Activated naive CD4-positive, alpha-beta T cell treated with anti-CD3 and anti-CD28 coated beads, Interleukin-2, amount 50 U/mL, for 24 hours (primary cell): Measurements from ENCODE around the gene BZW2.
A peak's percentile ranks its signal among the peaks of the same experiment; 100 is the strongest.

ENCODE experiments used
- H3K27ac Mint-ChIP-seq: one replicate; pipeline ENCODE4 v1.8.0; 2021; ENCODE audit warnings: mild to moderate bottlenecking, mixed read lengths
- H3K27me3 Mint-ChIP-seq: one replicate; pipeline ENCODE4 v1.8.0; 2021; ENCODE audit warnings: mixed read lengths
- H3K36me3 Mint-ChIP-seq: one replicate; pipeline ENCODE4 v1.8.0; 2021; ENCODE audit warnings: mixed read lengths
- H3K4me1 Mint-ChIP-seq: one replicate; pipeline ENCODE4 v1.8.0; 2021; ENCODE audit warnings: mixed read lengths
- H3K4me3 Mint-ChIP-seq: one replicate; pipeline ENCODE4 v1.8.0; 2021; ENCODE audit warnings: mild to moderate bottlenecking, mixed read lengths
- H3K9me3 Mint-ChIP-seq: one replicate; pipeline ENCODE4 v1.8.0; 2021; ENCODE audit warnings: mixed read lengths

Gene BZW2

GRCh38 chr7:16712916-16713315 lies 66.9 kb downstream of the BZW2 start:
- Mint-ChIP-seq H3K27ac (no peak overlapping the region), H3K36me3 (peaks cover 19% of the 10 kb centered on the region), H3K4me1 (peaks cover 14% of the 10 kb centered on the region), H3K27me3 (no peaks in the 10 kb centered on the region), H3K9me3 (no peaks in the 10 kb centered on the region), H3K4me3 (no peak overlapping the region)

GRCh38 chr7:16715928-16716327 lies 69.9 kb downstream of the BZW2 start:
- peaks cover 18% of the 10 kb centered on the region for H3K36me3 Mint-ChIP-seq
- H3K9me3 Mint-ChIP-seq: no peaks in the 10 kb centered on the region
- no peak overlapping the region for H3K27ac Mint-ChIP-seq
- no peaks in the 10 kb centered on the region for H3K27me3 Mint-ChIP-seq
- peaks cover 17% of the 10 kb centered on the region for H3K4me1 Mint-ChIP-seq
- no peak overlapping the region for H3K4me3 Mint-ChIP-seq

DNA sequence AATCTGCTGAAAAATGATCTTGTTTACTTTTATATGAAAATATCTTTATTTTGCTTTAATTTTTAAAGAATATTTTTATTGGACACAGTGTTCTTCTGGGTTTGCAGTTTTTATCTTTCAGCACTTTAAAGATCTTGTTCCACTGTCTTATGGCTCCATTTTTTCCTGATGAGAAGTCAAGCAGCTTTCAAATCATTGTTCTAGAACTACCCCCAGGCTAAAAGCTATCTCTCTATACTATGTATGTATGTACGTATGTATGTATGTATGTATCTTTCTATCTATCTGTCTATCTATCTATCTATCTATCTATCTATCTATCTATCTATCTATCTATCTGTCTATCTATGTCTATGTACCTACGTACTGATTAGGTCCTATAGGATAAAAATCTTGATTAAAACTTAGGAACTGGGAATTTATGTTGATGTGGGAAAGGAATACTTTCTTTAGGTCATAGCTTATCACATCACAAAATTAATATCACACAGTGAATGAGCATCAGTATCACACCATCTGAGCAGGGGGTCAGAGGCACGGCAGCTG lies 72.2 kb downstream of the BZW2 start:
- no peaks in the 10 kb centered on the region for H3K27me3 Mint-ChIP-seq
- H3K27ac Mint-ChIP-seq: no peak overlapping the region
- H3K4me3 Mint-ChIP-seq: no peak overlapping the region
- peaks cover 13% of the 10 kb centered on the region for H3K36me3 Mint-ChIP-seq
- H3K4me1 Mint-ChIP-seq: peaks cover 11% of the 10 kb centered on the region
- H3K9me3 Mint-ChIP-seq: no peaks in the 10 kb centered on the region

DNA sequence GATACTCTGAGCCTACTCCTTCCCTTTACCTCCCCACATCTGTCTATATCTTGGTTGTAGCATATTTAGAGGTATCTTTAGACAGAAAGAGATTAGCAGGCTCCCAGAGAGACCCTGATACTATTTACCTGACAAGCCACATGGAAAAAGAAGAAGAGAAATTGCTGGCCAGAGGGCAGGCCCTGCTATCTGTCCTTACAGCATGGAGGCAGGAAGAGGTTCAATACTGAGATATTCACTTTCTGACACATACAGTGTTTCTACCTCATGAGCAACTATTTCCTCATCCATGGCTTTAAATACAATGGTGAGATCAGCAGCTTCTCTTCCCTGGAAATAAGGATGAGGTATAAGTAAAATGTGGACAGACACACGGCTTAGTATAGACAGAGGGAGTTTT lies 73.7 kb downstream of the BZW2 start:
- Mint-ChIP-seq H3K4me1 (peaks cover 11% of the 10 kb centered on the region), H3K9me3 (no peaks in the 10 kb centered on the region), H3K27me3 (no peaks in the 10 kb centered on the region), H3K27ac (no peak overlapping the region), H3K4me3 (no peak overlapping the region), H3K36me3 (peaks cover 16% of the 10 kb centered on the region)

GRCh38 chr7:16721541-16721940 lies 75.6 kb downstream of the BZW2 start:
- Mint-ChIP-seq H3K36me3 (peaks cover 10% of the 10 kb centered on the region), H3K9me3 (no peaks in the 10 kb centered on the region), H3K4me3 (peak overlapping the region; percentile 57), H3K4me1 (peaks cover 11% of the 10 kb centered on the region), H3K27me3 (no peaks in the 10 kb centered on the region), H3K27ac (peak overlapping the region; percentile 93)

GRCh38 chr7:16724344-16724743 lies 78.4 kb downstream of the BZW2 start:
- no peak overlapping the region for H3K27ac Mint-ChIP-seq
- H3K9me3 Mint-ChIP-seq: no peaks in the 10 kb centered on the region
- H3K27me3 Mint-ChIP-seq: no peaks in the 10 kb centered on the region
- peaks cover 4% of the 10 kb centered on the region for H3K36me3 Mint-ChIP-seq
- no peak overlapping the region for H3K4me3 Mint-ChIP-seq
- peaks cover 11% of the 10 kb centered on the region for H3K4me1 Mint-ChIP-seq

DNA sequence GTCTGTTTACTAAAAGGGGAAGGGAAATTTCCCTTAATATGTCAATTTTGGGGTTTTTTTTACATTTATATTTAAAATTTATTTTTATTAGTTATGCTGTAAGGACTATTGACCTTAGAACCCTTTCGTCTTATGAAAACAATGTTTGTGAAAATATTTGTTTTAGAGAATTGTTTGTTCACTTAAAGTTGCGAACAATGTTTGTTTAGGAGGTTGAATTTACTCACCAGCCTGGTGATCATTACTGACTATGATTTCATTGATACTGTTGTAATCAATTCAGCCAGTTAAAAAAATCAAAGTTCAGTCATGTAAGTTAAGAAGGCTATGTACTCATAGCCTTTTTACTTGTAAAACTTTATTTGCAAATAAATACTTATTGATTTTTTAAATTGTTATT lies 80.2 kb downstream of the BZW2 start:
- Mint-ChIP-seq H3K4me1 (peaks cover 9% of the 10 kb centered on the region), H3K36me3 (peaks cover 3% of the 10 kb centered on the region), H3K4me3 (no peak overlapping the region), H3K27ac (no peak overlapping the region), H3K9me3 (no peaks in the 10 kb centered on the region), H3K27me3 (no peaks in the 10 kb centered on the region)

GRCh38 chr7:16727736-16728135 lies 81.8 kb downstream of the BZW2 start:
- Mint-ChIP-seq H3K27me3 (no peaks in the 10 kb centered on the region), H3K27ac (no peak overlapping the region), H3K9me3 (no peaks in the 10 kb centered on the region), H3K4me3 (no peak overlapping the region), H3K4me1 (no peaks in the 10 kb centered on the region), H3K36me3 (peaks cover 5% of the 10 kb centered on the region)

- Mint-ChIP-seq H3K9me3 (no peaks in the 10 kb centered on the region), H3K27ac (no peak overlapping the region), H3K27me3 (no peaks in the 10 kb centered on the region), H3K4me1 (no peaks in the 10 kb centered on the region), H3K4me3 (no peak overlapping the region), H3K36me3 (peaks cover 5% of the 10 kb centered on the region)
Observed at GRCh38 chr7:16728811-16729210, 82.8 kb downstream of the BZW2 start.

- peaks cover 2% of the 10 kb centered on the region for H3K36me3 Mint-ChIP-seq
- no peak overlapping the region for H3K4me3 Mint-ChIP-seq
- H3K27ac Mint-ChIP-seq: no peak overlapping the region
- no peaks in the 10 kb centered on the region for H3K4me1 Mint-ChIP-seq
- no peaks in the 10 kb centered on the region for H3K27me3 Mint-ChIP-seq
- H3K9me3 Mint-ChIP-seq: no peaks in the 10 kb centered on the region
Observed at GRCh38 chr7:16729541-16729940, 83.6 kb downstream of the BZW2 start.

DNA sequence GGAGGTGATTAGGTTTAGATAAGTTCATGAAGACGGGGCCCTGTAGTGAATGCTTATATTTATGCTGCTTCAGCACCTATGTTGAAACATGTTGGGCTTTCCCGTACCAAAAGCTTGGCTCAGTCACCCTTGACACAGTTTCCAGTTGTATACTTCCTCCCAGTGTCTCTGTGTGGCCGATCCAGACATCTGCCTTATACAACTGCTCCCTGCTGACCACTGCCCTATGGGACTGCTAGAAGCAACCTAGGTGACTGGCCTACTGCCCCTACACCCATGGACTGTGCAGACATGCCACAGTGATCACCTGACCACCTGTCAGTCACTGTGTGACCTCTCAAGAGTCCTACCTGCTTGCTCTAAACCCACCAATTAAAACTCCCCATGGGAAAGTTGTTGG lies 85.0 kb downstream of the BZW2 start:
- Mint-ChIP-seq H3K36me3 (peaks cover 2% of the 10 kb centered on the region), H3K27me3 (no peaks in the 10 kb centered on the region), H3K9me3 (no peaks in the 10 kb centered on the region), H3K27ac (no peak overlapping the region), H3K4me3 (no peak overlapping the region), H3K4me1 (no peaks in the 10 kb centered on the region)

DNA sequence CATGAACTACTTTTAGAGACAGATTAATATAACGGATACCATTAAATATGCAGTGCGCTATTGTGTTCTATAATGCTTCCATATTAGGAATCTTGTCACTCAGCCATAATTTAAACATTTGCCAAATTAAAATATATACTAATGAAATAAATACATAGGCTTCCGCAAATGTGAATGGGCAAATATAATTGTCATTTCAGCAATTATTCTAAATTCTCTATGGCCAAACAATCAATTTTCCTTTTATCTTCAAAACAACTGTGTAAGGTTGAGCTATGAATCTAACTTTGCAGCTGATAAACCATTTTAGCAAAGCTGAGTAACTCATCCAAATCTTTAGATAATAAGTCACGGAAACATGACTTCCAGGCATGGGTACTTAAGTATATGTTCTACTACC lies 86.8 kb downstream of the BZW2 start:
- H3K36me3 Mint-ChIP-seq: peaks cover 2% of the 10 kb centered on the region
- H3K9me3 Mint-ChIP-seq: no peaks in the 10 kb centered on the region
- no peak overlapping the region for H3K27ac Mint-ChIP-seq

GRCh38 chr7:16734148-16734726 lies 88.3 kb downstream of the BZW2 start:
- no peak overlapping the region for H3K4me3 Mint-ChIP-seq
- peaks cover 2% of the 10 kb centered on the region for H3K36me3 Mint-ChIP-seq
- no peaks in the 10 kb centered on the region for H3K9me3 Mint-ChIP-seq
- no peaks in the 10 kb centered on the region for H3K4me1 Mint-ChIP-seq
- no peak overlapping the region for H3K27ac Mint-ChIP-seq
- no peaks in the 10 kb centered on the region for H3K27me3 Mint-ChIP-seq

More for the DNA sequence above, 86.8 kb downstream of the BZW2 start:
- H3K27me3 Mint-ChIP-seq: no peaks in the 10 kb centered on the region
- H3K4me1 Mint-ChIP-seq: no peaks in the 10 kb centered on the region
- H3K4me3 Mint-ChIP-seq: no peak overlapping the region

DNA sequence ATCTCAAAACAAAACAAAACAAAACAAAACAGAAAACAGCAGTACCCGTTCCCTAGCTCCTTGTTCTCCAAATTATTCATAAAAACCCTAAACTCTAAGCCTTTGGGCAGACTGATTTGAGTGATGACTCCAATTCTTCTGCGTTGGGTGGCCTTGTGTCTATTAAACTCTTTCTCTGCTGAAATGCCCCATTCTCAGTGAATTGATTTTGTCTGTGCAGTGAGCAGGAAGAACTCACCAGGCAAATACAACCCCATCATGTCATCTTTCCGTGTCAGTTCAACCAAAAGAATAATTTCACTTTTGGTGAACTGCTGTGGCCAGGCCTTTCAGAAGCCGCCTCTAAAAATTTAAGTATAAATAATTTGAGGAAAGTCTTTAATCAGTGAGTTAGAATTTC lies 89.0 kb downstream of the BZW2 start:
- Mint-ChIP-seq H3K36me3 (peaks cover 2% of the 10 kb centered on the region), H3K4me3 (no peak overlapping the region), H3K27ac (no peak overlapping the region), H3K9me3 (no peaks in the 10 kb centered on the region), H3K4me1 (no peaks in the 10 kb centered on the region), H3K27me3 (no peaks in the 10 kb centered on the region)

- Mint-ChIP-seq H3K4me3 (no peak overlapping the region), H3K27me3 (no peaks in the 10 kb centered on the region), H3K36me3 (no peaks in the 10 kb centered on the region), H3K9me3 (no peaks in the 10 kb centered on the region), H3K4me1 (no peaks in the 10 kb centered on the region), H3K27ac (no peak overlapping the region)
Observed at GRCh38 chr7:16738011-16738688, 92.2 kb downstream of the BZW2 start.

DNA sequence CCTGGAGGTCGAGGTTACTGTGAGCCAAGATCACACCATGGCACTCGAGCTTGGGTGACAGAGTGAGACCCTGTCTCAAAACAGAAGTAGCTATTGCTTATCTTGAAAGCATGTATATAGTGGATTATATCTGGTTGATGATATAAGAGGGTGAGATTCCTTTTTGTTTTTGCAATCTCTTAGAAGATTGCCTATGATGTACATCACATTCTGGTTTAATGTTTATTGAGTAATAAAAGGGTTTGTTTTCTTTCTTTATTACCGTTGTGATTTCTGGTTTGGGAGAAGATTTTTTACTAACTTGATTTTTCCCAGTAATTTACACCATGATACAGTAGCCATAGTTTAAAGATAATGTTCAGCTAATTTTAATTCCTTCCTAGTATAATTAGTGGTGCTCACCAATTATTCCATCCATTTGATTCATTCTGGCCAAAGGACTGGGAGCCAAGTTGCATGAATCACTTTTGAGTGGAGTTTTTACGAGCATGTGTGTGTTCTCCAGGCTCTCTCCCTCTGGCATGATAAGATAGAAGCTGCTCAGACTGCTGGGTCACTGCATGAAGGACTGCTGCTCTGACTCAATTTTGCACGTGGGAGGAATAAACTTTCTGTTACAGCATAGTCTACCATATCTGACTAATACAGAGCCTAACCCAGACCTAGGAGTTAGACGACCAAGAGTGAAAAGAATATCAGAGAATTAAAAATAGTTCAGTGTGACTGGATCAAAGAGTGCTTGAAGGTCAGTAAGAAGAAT lies 94.1 kb downstream of the BZW2 start:
- Mint-ChIP-seq H3K27me3 (no peaks in the 10 kb centered on the region), H3K9me3 (no peaks in the 10 kb centered on the region), H3K4me1 (no peaks in the 10 kb centered on the region), H3K36me3 (no peaks in the 10 kb centered on the region), H3K27ac (no peak overlapping the region), H3K4me3 (no peak overlapping the region)
